Mesenchymal stem cell (in vitro differentiated cells and primary cell): Measurements from ENCODE around the gene MYL7.

Experiments
- DNase-seq: peaks from one replicate; pipeline ENCODE4 v3.0.0-alpha.2; 2013
- H2AFZ ChIP-seq: one replicate; pipeline ENCODE4 v1.6.1; 2013; ENCODE audit warnings: low read depth, mild to moderate bottlenecking, control low read depth, inconsistent platforms, low read length, moderate library complexity
- H2AK5ac ChIP-seq: 2 replicates; pipeline ENCODE4 v1.6.1; 2013; ENCODE audit warnings: low read length, moderate library complexity, mild to moderate bottlenecking, inconsistent platforms; ENCODE audit not compliant: severe bottlenecking
- H2BK120ac ChIP-seq: one replicate; pipeline ENCODE4 v1.6.1; 2013; ENCODE audit warnings: low read depth, mild to moderate bottlenecking, inconsistent platforms, low read length, moderate library complexity
- H2BK12ac ChIP-seq, 2 experiments: one replicate each; pipeline ENCODE4 v1.6.1; 2013; ENCODE audit warnings: inconsistent platforms in 2 of 2, low read length in 2 of 2, mild to moderate bottlenecking in 2 of 2, moderate library complexity in 2 of 2, control low read depth in 1 of 2
- H2BK15ac ChIP-seq: one replicate; pipeline ENCODE4 v1.6.1; 2013; ENCODE audit warnings: mild to moderate bottlenecking, low read depth, inconsistent platforms; ENCODE audit not compliant: poor library complexity, severe bottlenecking
- H2BK5ac ChIP-seq: 2 replicates; pipeline ENCODE4 v1.6.1; 2013; ENCODE audit warnings: low read depth, mild to moderate bottlenecking, low read length, control low read depth, inconsistent platforms; ENCODE audit not compliant: poor library complexity, severe bottlenecking
- H3K14ac ChIP-seq, 2 experiments: one replicate each; pipeline ENCODE4 v1.6.1; 2013; ENCODE audit warnings: inconsistent platforms in 2 of 2, low read length in 2 of 2, control low read depth in 1 of 2, mild to moderate bottlenecking in 1 of 2, moderate library complexity in 1 of 2
- H3K18ac ChIP-seq, 2 experiments: one replicate each; pipeline ENCODE4 v1.6.1; 2013; ENCODE audit warnings: inconsistent platforms in 2 of 2, low read length in 2 of 2, control low read depth in 1 of 2, low read depth in 1 of 2, mild to moderate bottlenecking in 1 of 2
- H3K23ac ChIP-seq, 2 experiments: one replicate each; pipeline ENCODE4 v1.6.1; 2013; ENCODE audit warnings: inconsistent platforms in 2 of 2, low read length in 2 of 2, mild to moderate bottlenecking in 2 of 2, moderate library complexity in 2 of 2, control low read depth in 1 of 2
- H3K27ac ChIP-seq: 2 replicates; pipeline ENCODE4 v1.5.1; 2013; ENCODE audit warnings: mild to moderate bottlenecking, moderate library complexity, low read length, control low read depth, inconsistent platforms; ENCODE audit not compliant: poor library complexity, severe bottlenecking
- H3K27me3 ChIP-seq, 2 experiments: 2 replicates each; pipeline versions ENCODE4 v1.6.1 to v1.7.0; 2013; ENCODE audit warnings: low read length in 2 of 2, mild to moderate bottlenecking in 2 of 2, moderate library complexity in 2 of 2, control low read depth in 1 of 2, inconsistent platforms in 1 of 2; ENCODE audit not compliant: control insufficient read depth in 1 of 2, insufficient read depth in 1 of 2
- H3K36me3 ChIP-seq, 2 experiments: 2 replicates each; pipeline versions ENCODE4 v1.6.1 to v1.7.0; 2013; ENCODE audit warnings: low read length in 2 of 2, control low read depth in 1 of 2, inconsistent platforms in 1 of 2, low read depth in 1 of 2, mild to moderate bottlenecking in 1 of 2; ENCODE audit not compliant: insufficient read depth in 2 of 2, control insufficient read depth in 1 of 2
- H3K4ac ChIP-seq, 2 experiments: one replicate each; pipeline ENCODE4 v1.6.1; 2013; ENCODE audit warnings: inconsistent platforms in 2 of 2, low read length in 2 of 2, mild to moderate bottlenecking in 2 of 2, moderate library complexity in 2 of 2, control low read depth in 1 of 2, low read depth in 1 of 2
- H3K4me1 ChIP-seq: 2 replicates; pipeline ENCODE4 v1.6.1; 2013; ENCODE audit warnings: low read depth, low read length, control low read depth; ENCODE audit not compliant: control insufficient read depth, insufficient read depth
- H3K4me2 ChIP-seq: 2 replicates; pipeline ENCODE4 v1.6.1; 2013; ENCODE audit warnings: low read length, mild to moderate bottlenecking, inconsistent platforms; ENCODE audit not compliant: poor library complexity, severe bottlenecking
- H3K4me3 ChIP-seq, 2 experiments: 2 replicates each; pipeline versions ENCODE4 v1.5.1 to v1.7.0; 2013; ENCODE audit warnings: low read length in 2 of 2, mild to moderate bottlenecking in 2 of 2, control low read depth in 1 of 2, low read depth in 1 of 2; ENCODE audit not compliant: insufficient read depth in 1 of 2
- H3K79me1 ChIP-seq: replicated peaks from 2 replicates; pipeline ENCODE4 v1.6.1; 2013; ENCODE audit warnings: mild to moderate bottlenecking, control low read depth, low read length, inconsistent platforms; ENCODE audit not compliant: poor library complexity, severe bottlenecking
- H3K9ac ChIP-seq: 2 replicates; pipeline ENCODE4 v1.7.0; 2013; ENCODE audit warnings: mild to moderate bottlenecking, low read length, moderate library complexity
- H3K9me3 ChIP-seq: 2 replicates; pipeline ENCODE4 v1.7.0; 2013; ENCODE audit warnings: mild to moderate bottlenecking, low read length; ENCODE audit not compliant: control insufficient read depth
- H4K8ac ChIP-seq: one replicate; pipeline ENCODE4 v1.6.1; 2013; ENCODE audit warnings: inconsistent platforms, mild to moderate bottlenecking, low read length, moderate library complexity
- H4K91ac ChIP-seq: one replicate; pipeline ENCODE4 v1.6.1; 2013; ENCODE audit warnings: mild to moderate bottlenecking, low read length, inconsistent platforms
- WGBS: methylation state at CpG from one replicate; pipeline ENCODE4 v1.1.7; 2013; ENCODE audit warnings: mixed read lengths; 5-methylcytosine and 5-hydroxymethylcytosine counted together

MYL7 gene

DNA sequence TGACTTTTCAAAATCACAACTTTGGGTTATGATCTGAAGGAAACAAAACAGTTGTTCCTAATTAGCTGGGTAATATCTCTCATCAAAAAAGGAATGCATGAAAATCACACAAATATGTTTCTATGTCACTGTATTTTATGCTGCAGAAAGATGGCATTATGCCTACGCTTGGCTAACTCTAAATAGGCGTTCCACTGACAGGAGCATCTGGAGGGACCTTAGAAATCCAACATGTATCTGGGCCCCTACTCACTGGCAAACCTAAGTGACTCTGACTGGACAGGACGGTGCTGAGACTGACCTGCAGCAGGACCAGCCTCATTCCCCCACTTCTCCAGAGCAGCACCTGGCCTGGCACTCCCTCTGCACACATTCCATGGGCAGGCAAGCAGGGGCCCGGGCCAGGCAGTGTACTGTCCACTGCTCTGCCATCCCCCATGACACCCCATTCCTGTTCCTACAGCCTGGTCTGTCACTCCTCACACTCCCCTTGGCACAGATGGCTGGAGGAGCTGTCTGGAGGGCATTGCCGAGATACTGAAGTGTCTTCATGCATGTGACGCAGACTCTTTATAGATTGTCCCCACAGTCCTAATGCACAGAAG, 2.6 kb upstream of the MYL7 start:
- Histone ChIP-seq H2AK5ac (no peak overlapping the region), H3K36me3 (no peaks in the 10 kb centered on the region), H4K91ac (no peak overlapping the region), H3K14ac (no peak overlapping the region), H2BK12ac (no peak overlapping the region), H3K9me3 (no peaks in the 10 kb centered on the region), H3K79me1 (no peaks in the 10 kb centered on the region), H2BK5ac (no peak overlapping the region), H2AFZ (no peak overlapping the region), H3K27ac (no peak overlapping the region), H3K4ac (no peak overlapping the region), H3K9ac (no peak overlapping the region), H3K4me2 (no peak overlapping the region), H2BK15ac (no peak overlapping the region), H3K27me3 (peaks cover 20 to 22% of the 10 kb centered on the region in 2 experiments), H2BK120ac (no peak overlapping the region), H3K23ac (no peak overlapping the region), H4K8ac (no peak overlapping the region), H3K4me3 (no peak overlapping the region), H3K4me1 (peaks cover 19% of the 10 kb centered on the region), H3K18ac (no peak overlapping the region)
- WGBS, result 90% methylated on average over 6 of the region's 6 CpGs
- no peak for DNase-seq

DNA sequence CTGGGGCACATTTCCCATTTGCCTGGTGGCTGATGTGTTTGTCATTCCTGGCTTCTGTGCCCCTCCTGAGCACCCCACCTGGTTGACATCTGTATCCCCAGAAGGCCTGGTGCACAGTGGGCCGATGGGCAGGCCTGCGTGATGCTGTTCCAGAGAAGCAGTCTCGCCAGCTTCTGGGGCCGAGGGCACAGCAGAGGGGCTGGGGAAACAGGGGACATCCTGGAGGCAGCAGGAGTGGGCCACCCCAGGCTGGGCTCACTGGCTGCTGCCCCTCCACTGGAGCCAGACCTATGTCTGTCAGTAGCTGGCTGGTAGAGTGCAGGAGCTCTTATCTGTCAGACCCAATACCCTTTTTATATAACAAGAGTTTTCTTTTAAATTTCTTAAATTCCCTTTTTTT, 896 bp upstream of the MYL7 start:
- H3K23ac ChIP-seq, result no peak overlapping the region
- no peak overlapping the region for H4K91ac ChIP-seq
- H3K14ac ChIP-seq, result no peak overlapping the region
- H2AFZ ChIP-seq, result no peak overlapping the region
- no peak overlapping the region for H3K4me2 ChIP-seq
- no peak overlapping the region for H3K18ac ChIP-seq
- no peak overlapping the region for H3K27ac ChIP-seq
- no peaks in the 10 kb centered on the region for H3K79me1 ChIP-seq
- no peak overlapping the region for H3K4ac ChIP-seq
- no peaks in the 10 kb centered on the region for H3K9me3 ChIP-seq
- no peak for DNase-seq
- H2BK5ac ChIP-seq, result no peak overlapping the region
- no peaks in the 10 kb centered on the region for H3K36me3 ChIP-seq
- 95% methylated on average over 4 of the region's 4 CpGs for WGBS
- H2BK15ac ChIP-seq, result no peak overlapping the region
- H3K27me3 ChIP-seq, result peaks cover 22 to 24% of the 10 kb centered on the region in 2 experiments
- H2BK120ac ChIP-seq, result no peak overlapping the region
- no peak overlapping the region for H3K4me3 ChIP-seq
- H2AK5ac ChIP-seq, result no peak overlapping the region
- no peak overlapping the region for H3K9ac ChIP-seq
- no peak overlapping the region for H4K8ac ChIP-seq
- no peak overlapping the region for H2BK12ac ChIP-seq
- peaks cover 15% of the 10 kb centered on the region for H3K4me1 ChIP-seq

DNA sequence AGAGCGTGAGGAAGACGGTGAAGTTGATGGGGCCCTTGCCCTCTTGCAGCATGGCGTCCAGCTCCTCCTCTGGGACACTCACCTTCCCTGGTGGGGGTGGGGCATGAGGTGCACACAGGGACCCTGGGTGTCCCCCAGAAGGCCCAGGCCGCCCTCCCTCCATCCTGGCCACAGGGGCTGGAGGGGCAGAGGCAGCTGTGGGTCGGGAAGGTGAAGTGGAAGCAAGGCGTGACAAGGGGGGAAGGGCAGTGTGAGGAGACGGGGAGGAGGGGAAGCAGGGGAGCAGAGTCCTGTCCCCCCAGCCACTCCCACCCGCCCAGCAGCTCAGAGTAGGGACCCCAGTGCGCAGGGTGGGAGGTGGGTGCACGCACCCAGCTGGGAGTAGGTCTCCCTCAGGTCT, 791 bp downstream of the MYL7 start:
- Histone ChIP-seq H3K18ac (no peak overlapping the region), H3K79me1 (no peaks in the 10 kb centered on the region), H3K27ac (no peak overlapping the region), H3K9ac (no peak overlapping the region), H3K4me2 (no peak overlapping the region), H2AK5ac (no peak overlapping the region), H3K27me3 (peaks cover 12 to 18% of the 10 kb centered on the region in 2 experiments), H4K91ac (no peak overlapping the region), H3K14ac (peak overlapping the region in 1 of 2 experiments; percentile 48), H2BK15ac (peak overlapping the region; percentile 41), H3K9me3 (no peaks in the 10 kb centered on the region), H4K8ac (no peak overlapping the region), H3K4me3 (no peak overlapping the region), H2BK12ac (no peak overlapping the region), H3K23ac (no peak overlapping the region), H2AFZ (no peak overlapping the region), H3K4me1 (peaks cover 4% of the 10 kb centered on the region), H3K36me3 (no peaks in the 10 kb centered on the region), H3K4ac (no peak overlapping the region), H2BK5ac (no peak overlapping the region), H2BK120ac (no peak overlapping the region)
- no peak for DNase-seq
- WGBS, result 83% methylated on average over 9 of the region's 10 CpGs

DNA sequence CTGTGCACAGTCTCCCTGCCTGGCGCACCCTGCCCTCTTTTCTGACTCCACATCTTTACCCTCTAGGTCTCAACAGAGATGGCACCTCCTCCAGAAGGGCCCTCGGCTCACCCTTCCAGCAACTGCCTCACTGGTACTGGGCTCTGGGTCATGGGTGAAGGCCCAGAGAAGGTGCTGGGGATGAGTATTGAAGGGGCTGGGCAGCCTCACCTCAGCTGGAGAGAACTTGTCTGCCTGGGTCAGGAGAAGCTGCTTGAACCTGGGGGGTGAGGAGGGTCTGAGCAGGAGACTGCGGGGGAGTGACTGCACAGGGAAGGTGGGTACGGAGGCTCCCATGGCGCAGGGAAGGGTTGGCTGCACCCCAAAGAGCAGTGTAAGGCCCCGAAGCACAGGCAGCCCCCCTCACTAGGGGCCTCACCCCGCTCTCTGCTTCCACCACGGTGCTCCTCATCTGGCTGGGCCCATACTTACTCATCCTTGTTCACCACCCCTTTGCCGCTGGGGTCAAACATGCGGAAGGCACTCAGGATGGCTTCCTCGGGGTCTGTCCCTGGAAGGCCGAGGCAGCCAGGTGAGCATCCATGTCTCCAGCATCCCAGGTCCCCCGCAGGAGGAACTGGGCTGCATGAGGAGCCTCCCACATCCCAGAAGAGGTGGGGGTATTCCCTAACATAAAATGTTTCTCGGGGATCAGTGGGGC, 1.7 kb downstream of the MYL7 start:
- Histone ChIP-seq H3K9ac (no peak overlapping the region), H4K8ac (no peak overlapping the region), H2BK12ac (no peak overlapping the region), H3K18ac (no peak overlapping the region), H3K36me3 (no peaks in the 10 kb centered on the region), H3K23ac (peak overlapping the region in 1 of 2 experiments; percentile 37), H3K27me3 (peaks cover 3 to 10% of the 10 kb centered on the region in 2 experiments), H3K4me2 (no peak overlapping the region), H2AFZ (no peak overlapping the region), H3K14ac (peak overlapping the region in 1 of 2 experiments; percentile 38), H3K27ac (no peak overlapping the region), H3K4ac (no peak overlapping the region), H2BK15ac (peak overlapping the region; percentile 9), H2AK5ac (no peak overlapping the region), H3K4me3 (no peak overlapping the region), H3K9me3 (no peaks in the 10 kb centered on the region), H3K79me1 (no peaks in the 10 kb centered on the region), H2BK5ac (no peak overlapping the region), H2BK120ac (no peak overlapping the region), H4K91ac (no peak overlapping the region), H3K4me1 (peaks cover 2% of the 10 kb centered on the region)
- WGBS, result 88% methylated on average over 12 of the region's 14 CpGs
- no peak for DNase-seq
